K562 (cell line): ENCODE measurements around the gene PRPSAP1. TPM values are rescaled to one million over a fixed set of nuclear protein-coding genes. Genes with fewer than 3 reads are reported as not detected.

Experiments
- DIDO1 ChIP-seq: fragments of 450-650 bp; IDR thresholded peaks from 2 replicates; pipeline ENCODE4 v1.6.1; 2016; ENCODE audit warnings: low read depth, missing biosample characterization, missing genetic modification characterization
- LARP7 ChIP-seq: fragments of 450-650 bp; IDR thresholded peaks from 2 replicates; pipeline ENCODE4 v1.6.1; 2016
- NONO ChIP-seq, 2 experiments: fragments of 200-400 bp in 1 of 2; fragments of 450-650 bp in 1 of 2; formaldehyde crosslinking in 1 of 2; IDR thresholded peaks; 2 replicates each; pipeline ENCODE4 v1.6.1; 2017; ENCODE audit warnings: low read depth in 2 of 2, mild to moderate bottlenecking in 2 of 2, moderate library complexity in 2 of 2, low read length in 1 of 2
- SIRT6 ChIP-seq: IDR thresholded peaks from one replicate; pipeline ENCODE4 v1.6.1; 2012; ENCODE audit warnings: low read depth, mild to moderate bottlenecking, control low read depth, inconsistent platforms, low read length, moderate library complexity
- TEAD1 ChIP-seq, 2 experiments: fragments of 450-650 bp in 1 of 2; sonication (generic) in 1 of 2; formaldehyde crosslinking; IDR thresholded peaks; 2 replicates each; pipeline versions ENCODE4 v1.4.0 to v1.8.0; 2020 to 2022; ENCODE audit warnings: mild to moderate bottlenecking in 2 of 2, missing genetic modification reagents in 1 of 2
- polyA plus RNA-seq, 8 experiments: library from polyadenylated mRNA; depleted of rRNA in 4 of 8; stranded (reverse) in 5 of 8; unstranded in 3 of 8; fragments of >200 nt; fragmentation: Nextera tagmentation in 2 of 8; fragmentation: Illumina TruSeq in 1 of 8; extraction: Ambion mirVana in 2 of 8; extraction: Trizol in 1 of 8; gene quantifications; 2 replicates each; pipeline versions ENCODE4 v1.2.1 to v1.2.3, GENCODE V29; 2011 to 2014; ENCODE audit warnings: inconsistent platforms in 1 of 8, missing spikeins in 1 of 8
- total RNA-seq, 7 experiments: library from RNA; depleted of rRNA in 6 of 7; stranded (reverse); fragments of >200 nt in 6 of 7; fragmentation: Illumina TruSeq in 2 of 7; extraction: Trizol in 2 of 7; gene quantifications; 2 replicates each; pipeline versions ENCODE4 v1.2.1 to v1.2.3, GENCODE V29; 2011 to 2021; ENCODE audit warnings: low replicate concordance in 1 of 7
- TF ChIP-seq, protein P1 (sequence below): sonication (generic); formaldehyde crosslinking; IDR thresholded peaks from 2 replicates; pipeline ENCODE4 v1.8.0; 2022; ENCODE audit warnings: mild to moderate bottlenecking, missing genetic modification reagents
- TF ChIP-seq, protein P2 (sequence below): sonication (generic); IDR thresholded peaks from 2 replicates; pipeline ENCODE4 v1.6.1; 2016
- TF ChIP-seq, protein P3 (sequence below): sonication (generic); formaldehyde crosslinking; IDR thresholded peaks from 2 replicates; pipeline ENCODE4 v1.8.1; 2023; ENCODE audit warnings: mild to moderate bottlenecking, missing genetic modification reagents
- TF ChIP-seq, protein P4 (sequence below): fragments of 450-650 bp; formaldehyde crosslinking; IDR thresholded peaks from 2 replicates; pipeline ENCODE4 v1.4.0; 2020; ENCODE audit warnings: mild to moderate bottlenecking, moderate library complexity

Gene PRPSAP1
- total and polyA plus RNA-seq, 9 of the 15 experiments (the other 6 are each of a cell fraction or from before 2014, with no cell fraction given): 21.9 to 77.1 (median 40.8) TPM

DNA sequence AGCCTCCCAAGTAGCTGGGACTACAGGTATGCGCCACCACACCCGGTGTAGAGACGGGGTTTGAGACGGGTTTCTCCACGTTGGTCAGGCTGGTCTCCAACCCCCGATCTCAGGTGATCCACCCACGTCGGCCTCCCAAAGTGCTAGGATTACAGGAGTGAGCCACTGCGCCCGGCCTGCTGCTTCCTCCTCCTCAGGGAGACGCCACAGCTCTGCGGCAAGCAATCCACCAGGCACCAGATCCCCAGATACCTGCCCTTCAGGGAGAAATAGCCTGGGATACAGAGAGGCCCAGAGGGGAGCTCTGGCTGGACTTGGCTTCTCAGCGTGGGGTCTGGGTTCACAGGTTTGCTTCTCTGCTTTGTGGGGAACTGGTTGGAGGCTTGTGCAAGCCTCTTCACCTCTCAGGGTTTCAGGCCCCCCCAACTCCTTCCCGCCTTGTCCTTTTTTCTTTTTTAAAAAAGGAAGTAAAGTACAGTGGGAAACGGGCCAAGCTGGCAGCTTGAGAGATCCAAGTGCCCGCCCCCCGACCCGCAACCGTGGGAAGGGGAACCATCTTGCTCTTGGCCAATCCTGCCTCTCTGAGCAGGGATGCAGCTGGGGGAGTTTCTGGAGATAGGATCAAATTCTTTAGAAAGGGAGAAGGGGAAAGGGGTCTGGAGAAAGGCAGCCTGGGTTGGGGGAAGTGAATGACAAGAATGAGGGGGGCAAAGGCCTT, 28.1 kb upstream of the PRPSAP1 start (continued):
- TF ChIP-seq, protein P1, sequence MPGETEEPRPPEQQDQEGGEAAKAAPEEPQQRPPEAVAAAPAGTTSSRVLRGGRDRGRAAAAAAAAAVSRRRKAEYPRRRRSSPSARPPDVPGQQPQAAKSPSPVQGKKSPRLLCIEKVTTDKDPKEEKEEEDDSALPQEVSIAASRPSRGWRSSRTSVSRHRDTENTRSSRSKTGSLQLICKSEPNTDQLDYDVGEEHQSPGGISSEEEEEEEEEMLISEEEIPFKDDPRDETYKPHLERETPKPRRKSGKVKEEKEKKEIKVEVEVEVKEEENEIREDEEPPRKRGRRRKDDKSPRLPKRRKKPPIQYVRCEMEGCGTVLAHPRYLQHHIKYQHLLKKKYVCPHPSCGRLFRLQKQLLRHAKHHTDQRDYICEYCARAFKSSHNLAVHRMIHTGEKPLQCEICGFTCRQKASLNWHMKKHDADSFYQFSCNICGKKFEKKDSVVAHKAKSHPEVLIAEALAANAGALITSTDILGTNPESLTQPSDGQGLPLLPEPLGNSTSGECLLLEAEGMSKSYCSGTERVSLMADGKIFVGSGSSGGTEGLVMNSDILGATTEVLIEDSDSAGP: no peak
- TF ChIP-seq TEAD1 (CRISPR knock-in tag; IDR thresholded peaks at IDR 0.05) (no peak), NONO (IDR thresholded peaks at IDR 0.05; ENCODE audit: low read depth in 2 of 2, low read length in 1 of 2) (no peak), LARP7 (no peak), SIRT6 (no peak), DIDO1 (tag) (no peak)
- TF ChIP-seq, protein P2, sequence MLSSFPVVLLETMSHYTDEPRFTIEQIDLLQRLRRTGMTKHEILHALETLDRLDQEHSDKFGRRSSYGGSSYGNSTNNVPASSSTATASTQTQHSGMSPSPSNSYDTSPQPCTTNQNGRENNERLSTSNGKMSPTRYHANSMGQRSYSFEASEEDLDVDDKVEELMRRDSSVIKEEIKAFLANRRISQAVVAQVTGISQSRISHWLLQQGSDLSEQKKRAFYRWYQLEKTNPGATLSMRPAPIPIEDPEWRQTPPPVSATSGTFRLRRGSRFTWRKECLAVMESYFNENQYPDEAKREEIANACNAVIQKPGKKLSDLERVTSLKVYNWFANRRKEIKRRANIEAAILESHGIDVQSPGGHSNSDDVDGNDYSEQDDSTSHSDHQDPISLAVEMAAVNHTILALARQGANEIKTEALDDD: no peak
- TF ChIP-seq, protein P3, sequence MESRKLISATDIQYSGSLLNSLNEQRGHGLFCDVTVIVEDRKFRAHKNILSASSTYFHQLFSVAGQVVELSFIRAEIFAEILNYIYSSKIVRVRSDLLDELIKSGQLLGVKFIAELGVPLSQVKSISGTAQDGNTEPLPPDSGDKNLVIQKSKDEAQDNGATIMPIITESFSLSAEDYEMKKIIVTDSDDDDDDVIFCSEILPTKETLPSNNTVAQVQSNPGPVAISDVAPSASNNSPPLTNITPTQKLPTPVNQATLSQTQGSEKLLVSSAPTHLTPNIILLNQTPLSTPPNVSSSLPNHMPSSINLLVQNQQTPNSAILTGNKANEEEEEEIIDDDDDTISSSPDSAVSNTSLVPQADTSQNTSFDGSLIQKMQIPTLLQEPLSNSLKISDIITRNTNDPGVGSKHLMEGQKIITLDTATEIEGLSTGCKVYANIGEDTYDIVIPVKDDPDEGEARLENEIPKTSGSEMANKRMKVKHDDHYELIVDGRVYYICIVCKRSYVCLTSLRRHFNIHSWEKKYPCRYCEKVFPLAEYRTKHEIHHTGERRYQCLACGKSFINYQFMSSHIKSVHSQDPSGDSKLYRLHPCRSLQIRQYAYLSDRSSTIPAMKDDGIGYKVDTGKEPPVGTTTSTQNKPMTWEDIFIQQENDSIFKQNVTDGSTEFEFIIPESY (CRISPR knock-in tag): no peak
- TF ChIP-seq, protein P4, sequence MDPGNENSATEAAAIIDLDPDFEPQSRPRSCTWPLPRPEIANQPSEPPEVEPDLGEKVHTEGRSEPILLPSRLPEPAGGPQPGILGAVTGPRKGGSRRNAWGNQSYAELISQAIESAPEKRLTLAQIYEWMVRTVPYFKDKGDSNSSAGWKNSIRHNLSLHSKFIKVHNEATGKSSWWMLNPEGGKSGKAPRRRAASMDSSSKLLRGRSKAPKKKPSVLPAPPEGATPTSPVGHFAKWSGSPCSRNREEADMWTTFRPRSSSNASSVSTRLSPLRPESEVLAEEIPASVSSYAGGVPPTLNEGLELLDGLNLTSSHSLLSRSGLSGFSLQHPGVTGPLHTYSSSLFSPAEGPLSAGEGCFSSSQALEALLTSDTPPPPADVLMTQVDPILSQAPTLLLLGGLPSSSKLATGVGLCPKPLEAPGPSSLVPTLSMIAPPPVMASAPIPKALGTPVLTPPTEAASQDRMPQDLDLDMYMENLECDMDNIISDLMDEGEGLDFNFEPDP (CRISPR knock-in tag): no peak
- TF ChIP-seq, all 486 proteins: peak for 0
